ENCODE data around the gene LIN28A.
A peak's percentile ranks its signal among the peaks of the same experiment; 100 is the strongest.

LIN28A gene

GRCh38 chr1:26432793-26433192 lies 22.2 kb downstream of the LIN28A start:
- H3K4me3 ChIP-seq (ENCODE audit: low read depth, low read length), result peak overlapping the region; percentile 87
- DNase-seq (ENCODE audit: low read depth), result no peak
- TF ChIP-seq CTCF (conservative IDR thresholded peaks at IDR 0.05; ENCODE audit: low read depth, low read length), result no peak

- no peak overlapping the region for H3K4me3 ChIP-seq (ENCODE audit: low read depth, low read length)
- DNase-seq (ENCODE audit: low read depth), result peak; percentile 7
- TF ChIP-seq CTCF (conservative IDR thresholded peaks at IDR 0.05; ENCODE audit: low read depth, low read length), result no peak
Observed at GRCh38 chr1:26434161-26434752, 23.6 kb downstream of the LIN28A start.

DNA sequence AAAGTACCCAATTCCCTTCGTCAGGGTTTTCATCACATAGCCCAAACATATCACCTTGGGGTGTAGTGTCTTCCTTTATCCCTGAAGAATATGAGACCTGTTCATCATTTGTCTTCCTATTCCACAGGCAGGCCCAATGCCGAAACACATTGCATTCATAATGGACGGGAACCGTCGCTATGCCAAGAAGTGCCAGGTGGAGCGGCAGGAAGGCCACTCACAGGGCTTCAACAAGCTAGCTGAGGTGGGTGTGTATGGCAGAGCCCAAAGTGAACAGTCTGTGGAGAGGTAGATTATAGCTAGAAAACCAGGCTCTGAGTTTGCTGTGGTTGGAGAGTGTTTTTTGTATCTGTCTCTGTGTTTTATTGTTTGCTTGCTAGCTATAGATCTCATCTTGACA lies 27.4 kb downstream of the LIN28A start:
- TF ChIP-seq CTCF (conservative IDR thresholded peaks at IDR 0.05; ENCODE audit: low read depth, low read length), result no peak
- H3K4me3 ChIP-seq (ENCODE audit: low read depth, low read length), result no peak overlapping the region
- no peak for DNase-seq (ENCODE audit: low read depth)

DNA sequence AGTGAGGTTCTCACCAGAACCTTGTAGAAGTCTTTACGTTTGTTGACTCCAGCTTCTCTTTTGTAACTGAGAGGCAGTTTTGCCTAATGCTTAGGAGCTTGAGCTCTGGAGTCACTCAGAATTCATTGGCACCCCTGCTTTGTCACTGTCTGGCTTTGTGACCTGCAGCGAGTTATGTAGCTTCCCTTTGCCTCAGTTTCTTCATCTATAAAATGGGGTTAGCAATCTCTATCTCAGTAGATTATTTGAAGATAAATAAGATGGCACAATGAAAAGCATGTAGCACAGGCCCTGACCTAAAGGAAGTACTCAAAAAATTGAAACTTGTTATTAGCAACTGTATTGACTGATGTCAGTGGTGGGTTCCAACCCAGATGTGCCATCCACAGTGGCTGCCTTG lies 29.6 kb downstream of the LIN28A start:
- no peak overlapping the region for H3K4me3 ChIP-seq (ENCODE audit: low read depth, low read length)
- DNase-seq (ENCODE audit: low read depth), result no peak
- TF ChIP-seq CTCF (conservative IDR thresholded peaks at IDR 0.05; ENCODE audit: low read depth, low read length), result no peak

DNA sequence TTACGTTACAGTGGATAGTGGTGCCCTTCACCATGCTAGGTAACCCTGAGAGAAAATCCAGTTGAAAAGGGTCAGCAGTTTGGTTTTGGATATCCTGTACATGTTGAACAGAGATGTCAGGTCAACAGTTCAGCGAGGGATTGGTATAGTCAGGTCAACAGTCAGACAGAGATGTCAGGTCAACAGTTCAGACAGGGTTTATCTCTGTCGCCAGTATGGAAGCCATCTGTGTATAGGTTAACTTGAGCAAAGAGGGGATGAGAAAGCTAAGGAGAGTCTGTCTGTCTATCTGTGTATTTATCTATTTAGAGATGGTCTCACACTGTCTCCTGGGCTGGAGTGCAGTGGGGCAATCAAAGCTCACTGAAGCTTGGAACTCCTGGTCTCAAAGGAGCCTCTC lies 39.3 kb downstream of the LIN28A start:
- no peak overlapping the region for H3K4me3 ChIP-seq (ENCODE audit: low read depth, low read length)
- TF ChIP-seq CTCF (conservative IDR thresholded peaks at IDR 0.05; ENCODE audit: low read depth, low read length), result no peak
- DNase-seq (ENCODE audit: low read depth), result no peak

DNA sequence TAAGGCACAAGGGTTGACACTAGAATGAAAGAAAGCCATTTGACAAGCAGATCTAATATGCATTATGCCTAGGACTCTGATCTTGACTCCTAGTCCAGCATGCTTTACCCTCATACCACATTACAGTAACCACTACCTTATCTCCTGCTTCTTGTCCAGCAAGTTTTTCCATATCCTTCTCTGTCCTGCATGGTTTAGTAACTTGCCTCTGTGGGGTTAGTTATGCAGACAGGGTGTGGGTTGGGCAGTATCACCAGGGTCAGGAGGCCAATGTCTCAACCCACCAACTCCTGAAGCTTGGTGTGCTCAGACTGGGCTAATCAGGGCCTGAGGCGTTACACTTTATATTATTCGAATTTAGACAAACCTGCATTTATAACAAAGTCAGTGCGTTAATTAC lies 40.3 kb downstream of the LIN28A start:
- no peak overlapping the region for H3K4me3 ChIP-seq (ENCODE audit: low read depth, low read length)
- TF ChIP-seq CTCF (conservative IDR thresholded peaks at IDR 0.05; ENCODE audit: low read depth, low read length), result no peak
- DNase-seq (ENCODE audit: low read depth), result no peak

DNA sequence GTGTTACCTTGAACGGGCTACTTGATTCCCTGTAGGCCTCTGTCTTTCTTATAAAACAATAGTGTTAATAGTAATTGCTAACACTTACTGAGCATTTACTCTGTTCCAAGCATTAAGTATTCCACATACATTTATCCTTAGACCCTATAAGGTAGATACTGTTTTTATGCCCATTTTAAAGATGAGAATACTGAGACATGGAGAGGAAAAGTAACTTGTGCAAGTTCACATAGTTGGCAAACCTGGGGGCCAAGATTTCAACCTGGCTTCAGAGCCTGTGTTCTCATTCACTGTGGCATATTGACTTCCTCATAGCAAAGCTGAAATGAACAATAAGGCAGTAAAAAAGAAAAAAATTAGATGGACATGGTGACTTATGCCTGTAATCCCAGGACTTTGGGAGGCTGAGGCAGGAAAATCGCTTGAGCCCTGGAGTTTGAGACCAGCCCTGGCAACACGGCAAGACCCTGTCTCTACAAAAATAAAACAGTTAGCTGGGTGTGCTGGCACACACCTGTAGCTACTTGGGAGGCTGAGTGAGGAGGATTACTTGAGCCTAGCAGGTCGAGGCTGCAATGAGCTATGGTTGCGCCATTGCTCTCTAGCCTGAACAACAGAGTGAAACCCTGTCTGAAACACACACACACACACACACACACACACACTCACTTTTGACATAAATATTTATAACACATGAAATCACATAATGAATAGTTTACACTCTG lies 42.0 kb downstream of the LIN28A start:
- no peak for DNase-seq (ENCODE audit: low read depth)
- TF ChIP-seq CTCF (conservative IDR thresholded peaks at IDR 0.05; ENCODE audit: low read depth, low read length), result no peak

More for the DNA sequence above, 42.0 kb downstream of the LIN28A start:
- no peak overlapping the region for H3K4me3 ChIP-seq (ENCODE audit: low read depth, low read length)
